K562 (cell line): ENCODE measurements around the gene CNPPD1. TPM values are rescaled to one million over a fixed set of nuclear protein-coding genes. Genes with fewer than 3 reads are reported as not detected.

ENCODE experiments used
- AFF4 ChIP-seq: sonication (generic); formaldehyde crosslinking; IDR thresholded peaks from 2 replicates; pipeline ENCODE4 v1.8.0; 2023; ENCODE audit warnings: mild to moderate bottlenecking, missing genetic modification reagents
- CREBBP ChIP-seq: IDR thresholded peaks from one replicate; pipeline ENCODE4 v1.6.1; 2012; ENCODE audit warnings: low read depth, mild to moderate bottlenecking, control low read depth, inconsistent platforms, low read length
- GABPA ChIP-seq: fragments of 200-800 bp; sonication (Bioruptor generic); conservative IDR thresholded peaks from 2 replicates; pipeline ENCODE4 v1.6.1; 2016; ENCODE audit warnings: low read depth, missing genetic modification characterization, missing compliant biosample characterization
- HES1 ChIP-seq: fragments of 450-650 bp; IDR thresholded peaks from 2 replicates; pipeline ENCODE4 v1.6.1; 2016; ENCODE audit warnings: low read depth, mild to moderate bottlenecking, moderate library complexity
- HMGN3 ChIP-seq: IDR thresholded peaks from 2 replicates; pipeline ENCODE4 v1.6.1; 2011; ENCODE audit warnings: borderline replicate concordance, low read depth, mild to moderate bottlenecking, mixed read lengths, low read length; ENCODE audit not compliant: insufficient read length; ENCODE audit errors: extremely low read depth
- HNRNPK ChIP-seq: fragments of 200-400 bp; formaldehyde crosslinking; IDR thresholded peaks from one replicate; pipeline ENCODE4 v1.6.1; 2018; ENCODE audit warnings: mild to moderate bottlenecking, low read depth, low read length; ENCODE audit not compliant: poor library complexity, severe bottlenecking
- MTA3 ChIP-seq: fragments of 450-650 bp; formaldehyde crosslinking; IDR thresholded peaks from 2 replicates; pipeline ENCODE4 v1.6.1; 2017; ENCODE audit warnings: mild to moderate bottlenecking, borderline replicate concordance
- PHB2 ChIP-seq: fragments of 450-650 bp; IDR thresholded peaks from 2 replicates; pipeline ENCODE4 v1.6.1; 2017; ENCODE audit warnings: low read depth
- PHF8 ChIP-seq: fragments of 200-600 bp; sonication (generic); IDR thresholded peaks from 2 replicates; pipeline ENCODE4 v1.6.1; 2012; ENCODE audit warnings: mixed run types, mild to moderate bottlenecking, inconsistent platforms, low read length, moderate library complexity, borderline replicate concordance
- SAFB ChIP-seq: fragments of 200-400 bp; formaldehyde crosslinking; IDR thresholded peaks from 2 replicates; pipeline ENCODE4 v1.6.1; 2017; ENCODE audit warnings: low read depth, low read length, borderline replicate concordance
- SIRT6 ChIP-seq: IDR thresholded peaks from one replicate; pipeline ENCODE4 v1.6.1; 2012; ENCODE audit warnings: low read depth, mild to moderate bottlenecking, control low read depth, inconsistent platforms, low read length, moderate library complexity
- SIX5 ChIP-seq, 2 experiments: IDR thresholded peaks; 2 replicates each; pipeline ENCODE4 v1.6.1; 2011; ENCODE audit warnings: low read length in 2 of 2, borderline replicate concordance in 1 of 2, low read depth in 1 of 2, mild to moderate bottlenecking in 1 of 2, moderate library complexity in 1 of 2; ENCODE audit not compliant: insufficient read depth in 1 of 2
- SRSF1 ChIP-seq: fragments of 200-400 bp; formaldehyde crosslinking; IDR thresholded peaks from 2 replicates; pipeline ENCODE4 v1.6.1; 2017; ENCODE audit warnings: mild to moderate bottlenecking, low read depth, low read length, moderate library complexity
- TBL1XR1 ChIP-seq, 2 experiments: IDR thresholded peaks; 2 replicates each; pipeline ENCODE4 v1.6.1; 2012; ENCODE audit warnings: improper control_type of control experiment in 2 of 2, low read length in 2 of 2, mild to moderate bottlenecking in 1 of 2
- UBTF ChIP-seq, 2 experiments: IDR thresholded peaks; 2 replicates each; pipeline ENCODE4 v1.6.1; 2012; ENCODE audit warnings: improper control_type of control experiment in 2 of 2, low read depth in 2 of 2, low read length in 2 of 2, borderline replicate concordance in 1 of 2
- ZNF354B ChIP-seq: fragments of 250-450 bp; sonication (Bioruptor Pico); IDR thresholded peaks from 2 replicates; pipeline ENCODE4 v1.4.0; 2020
- ZNF655 ChIP-seq: fragments of 250-450 bp; sonication (Bioruptor Pico); IDR thresholded peaks from 2 replicates; pipeline ENCODE4 v1.5.0; 2021
- ZNF699 ChIP-seq: fragments of 250-450 bp; sonication (Bioruptor Pico); IDR thresholded peaks from 2 replicates; pipeline ENCODE4 v1.8.0; 2021; ENCODE audit warnings: mild to moderate bottlenecking, moderate library complexity; ENCODE audit not compliant: insufficient replicate concordance
- polyA plus RNA-seq, 8 experiments: library from polyadenylated mRNA; depleted of rRNA in 4 of 8; stranded (reverse) in 5 of 8; unstranded in 3 of 8; fragments of >200 nt; fragmentation: Nextera tagmentation in 2 of 8; fragmentation: Illumina TruSeq in 1 of 8; extraction: Ambion mirVana in 2 of 8; extraction: Trizol in 1 of 8; gene quantifications; 2 replicates each; pipeline versions ENCODE4 v1.2.1 to v1.2.3, GENCODE V29; 2011 to 2014; ENCODE audit warnings: inconsistent platforms in 1 of 8, missing spikeins in 1 of 8
- total RNA-seq, 7 experiments: library from RNA; depleted of rRNA in 6 of 7; stranded (reverse); fragments of >200 nt in 6 of 7; fragmentation: Illumina TruSeq in 2 of 7; extraction: Trizol in 2 of 7; gene quantifications; 2 replicates each; pipeline versions ENCODE4 v1.2.1 to v1.2.3, GENCODE V29; 2011 to 2021; ENCODE audit warnings: low replicate concordance in 1 of 7

CNPPD1 gene
- total and polyA plus RNA-seq, 9 of the 15 experiments (the other 6 are each of a cell fraction or from before 2014, with no cell fraction given) = 9.9 to 53.5 (median 27.0) TPM

- TF ChIP-seq HES1 = no peak
- TF ChIP-seq ZNF655 (CRISPR knock-in tag) = no peak
- peak in 1 of 2 experiments; percentile 10; a peak in 1 of 4 replicates for TF ChIP-seq UBTF (IDR thresholded peaks at IDR 0.05; ENCODE audit: borderline replicate concordance in 1 of 2, low read depth in 2 of 2, low read length in 2 of 2)
- no peak for TF ChIP-seq TBL1XR1 (IDR thresholded peaks at IDR 0.05; ENCODE audit: low read length in 2 of 2)
- no peak for TF ChIP-seq SRSF1
- peak; percentile 36; the same call in 1 of the 2 replicates for TF ChIP-seq GABPA
- TF ChIP-seq PHF8 = peak; percentile 57; the same call in 1 of the 2 replicates
- peak; percentile 9 for TF ChIP-seq HMGN3
- no peak for TF ChIP-seq ZNF699 (CRISPR knock-in tag)
- TF ChIP-seq MTA3 = no peak
- no peak for TF ChIP-seq ZNF354B (CRISPR knock-in tag)
- TF ChIP-seq SIRT6 = no peak
- no peak for TF ChIP-seq PHB2
- no peak for TF ChIP-seq AFF4 (CRISPR knock-in tag)
- TF ChIP-seq SAFB = no peak
- no peak for TF ChIP-seq SIX5 (IDR thresholded peaks at IDR 0.05; ENCODE audit: borderline replicate concordance in 1 of 2, insufficient read depth in 1 of 2, low read depth in 1 of 2, low read length in 2 of 2)
- no peak for TF ChIP-seq HNRNPK
- TF ChIP-seq CREBBP = no peak
Observed at GRCh38 chr2:219178377-219179175, 1.9 kb upstream of the CNPPD1 start (continued).
